ENCODE results near the gene STK32B. TPM values are rescaled to one million over a fixed set of nuclear protein-coding genes. Genes with fewer than 3 reads are reported as not detected.

Gene STK32B
- polyA plus RNA-seq, 1 of the 3 experiments (the other 2 are of a cell fraction): 0.20 TPM

DNA sequence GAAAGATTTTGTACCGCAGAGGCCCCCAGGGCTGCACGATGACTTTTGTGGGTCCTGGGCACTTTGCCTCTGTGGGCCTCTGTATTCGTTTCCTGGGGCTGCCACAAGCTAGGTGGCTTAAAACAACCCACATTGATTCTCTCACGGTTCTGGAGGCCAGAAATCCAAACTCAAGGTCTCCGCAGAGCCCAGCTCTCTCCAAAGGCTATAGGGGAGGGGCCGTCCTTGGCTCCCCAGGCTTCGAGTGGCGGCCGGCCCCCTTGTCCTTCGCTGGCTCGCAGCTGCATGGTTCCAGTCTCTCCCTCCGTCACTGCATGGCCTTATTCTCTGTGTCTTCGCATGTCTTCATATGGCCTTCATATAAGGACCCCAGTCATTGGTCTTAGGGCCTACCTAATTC is 415.8 kb downstream of the STK32B start:
- WGBS (ENCODE audit: low lambda C conversion rate): 59% methylated on average over 4 of the region's 13 CpGs
- H3K27me3 ChIP-seq (ENCODE audit: insufficient read depth): no peaks in the 10 kb centered on the region
- DNase-seq: no peak
- POLR2A ChIA-PET: no interaction called here
- no peak overlapping the region for H3K9ac ChIP-seq
- no peak overlapping the region for H3K27ac ChIP-seq (ENCODE audit: low read depth in 2 of 2, low read length in 1 of 2)
- no peak overlapping the region for H3K4me2 ChIP-seq
- H3K79me2 ChIP-seq (ENCODE audit: insufficient read depth): no peaks in the 10 kb centered on the region
- peaks cover 0 to 3% of the 10 kb centered on the region in 2 experiments; a peak in 1 of 4 replicates for H3K4me1 ChIP-seq (ENCODE audit: control insufficient read depth in 1 of 2, insufficient read depth in 2 of 2, low read depth in 1 of 2, low read length in 1 of 2)
- H3K9me3 ChIP-seq: no peaks in the 10 kb centered on the region
- H3K4me3 ChIP-seq (ENCODE audit: low read depth in 2 of 2, low read length in 1 of 2): no peak overlapping the region
- no peaks in the 10 kb centered on the region for H3F3A ChIP-seq (replicated peaks; ENCODE audit: insufficient read depth)
- no peaks in the 10 kb centered on the region for H4K20me1 ChIP-seq (ENCODE audit: insufficient read depth)
- H3K36me3 ChIP-seq (replicated peaks in 1 of 2; ENCODE audit: control insufficient read depth in 1 of 2, insufficient read depth in 2 of 2, low read length in 1 of 2): no peaks in the 10 kb centered on the region
- H3K9me2 ChIP-seq: no peaks in the 10 kb centered on the region
- CTCF ChIA-PET: no interaction called here
- no peak for TF ChIP-seq GABPA (IDR thresholded peaks at IDR 0.05; ENCODE audit: low read depth)
- TF ChIP-seq NRF1 (IDR thresholded peaks at IDR 0.05; ENCODE audit: low read depth, low read length): no peak
- no peak overlapping the region for H2AFZ ChIP-seq (ENCODE audit: low read depth)

DNA sequence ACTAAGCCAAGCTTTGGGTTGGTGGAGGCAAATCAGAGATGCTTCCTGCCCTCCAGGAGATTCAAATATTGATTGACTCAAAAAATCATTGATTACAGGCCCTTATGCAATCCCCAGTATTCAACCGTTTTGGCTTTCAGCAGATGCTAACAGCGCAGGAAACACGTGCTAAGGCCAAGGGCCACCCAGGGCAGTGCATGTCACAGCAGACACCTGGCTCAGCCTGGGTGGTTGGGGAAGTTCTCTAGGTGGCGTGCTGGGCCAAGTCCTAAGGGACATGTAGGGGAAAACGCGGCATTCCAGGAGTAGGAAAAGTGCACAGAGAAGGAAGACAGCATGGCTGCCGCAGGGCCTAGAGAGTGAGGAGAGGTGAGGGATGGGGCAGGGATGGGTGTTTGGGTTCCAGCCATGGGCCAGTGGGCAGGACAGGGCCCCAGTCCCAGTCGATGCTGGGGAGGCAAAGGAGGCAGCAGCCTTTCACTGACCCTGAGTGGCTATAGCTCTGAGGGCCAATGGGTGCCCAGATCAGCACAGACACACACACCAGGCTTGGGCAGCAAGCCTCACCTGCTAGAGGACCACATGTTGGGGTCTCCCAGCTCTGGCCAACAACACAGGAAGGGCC is 418.0 kb downstream of the STK32B start:
- 28% methylated on average over 7 of the region's 8 CpGs for WGBS (ENCODE audit: low lambda C conversion rate)
- H3K27me3 ChIP-seq (ENCODE audit: insufficient read depth): no peaks in the 10 kb centered on the region
- H3K27ac ChIP-seq (ENCODE audit: low read depth in 2 of 2, low read length in 1 of 2): no peak overlapping the region
- H3F3A ChIP-seq (replicated peaks; ENCODE audit: insufficient read depth): no peaks in the 10 kb centered on the region
- no peak for DNase-seq
- no peak overlapping the region for H3K9ac ChIP-seq
- no peak overlapping the region for H2AFZ ChIP-seq (ENCODE audit: low read depth)
- CTCF ChIA-PET: interaction anchor here (0.7 to 2.9 kb wide), 3 partner anchors 9 to 344 kb away, joined by 3 to 14 read pairs (median 3); no protein-coding TSS in a partner anchor
- H3K4me3 ChIP-seq (ENCODE audit: low read depth in 2 of 2, low read length in 1 of 2): no peak overlapping the region
- H3K4me1 ChIP-seq (ENCODE audit: control insufficient read depth in 1 of 2, insufficient read depth in 2 of 2, low read depth in 1 of 2, low read length in 1 of 2): peaks cover 0 to 4% of the 10 kb centered on the region in 2 experiments; a peak in 1 of 4 replicates
- no peaks in the 10 kb centered on the region for H3K36me3 ChIP-seq (replicated peaks in 1 of 2; ENCODE audit: control insufficient read depth in 1 of 2, insufficient read depth in 2 of 2, low read length in 1 of 2)
- H3K9me2 ChIP-seq: no peaks in the 10 kb centered on the region
- no peak for TF ChIP-seq RFX5 (IDR thresholded peaks at IDR 0.05; ENCODE audit: low read length)
- no peak for TF ChIP-seq YY1 (IDR thresholded peaks at IDR 0.05; ENCODE audit: low read depth)
- H3K79me2 ChIP-seq (ENCODE audit: insufficient read depth): no peaks in the 10 kb centered on the region
- POLR2A ChIA-PET: interaction anchor here (0.5 kb wide), 1 partner anchor 142 kb away, joined by 3 read pairs; no protein-coding TSS in a partner anchor
- no peaks in the 10 kb centered on the region for H3K9me3 ChIP-seq
- no peaks in the 10 kb centered on the region for H4K20me1 ChIP-seq (ENCODE audit: insufficient read depth)
- H3K4me2 ChIP-seq: no peak overlapping the region

DNA sequence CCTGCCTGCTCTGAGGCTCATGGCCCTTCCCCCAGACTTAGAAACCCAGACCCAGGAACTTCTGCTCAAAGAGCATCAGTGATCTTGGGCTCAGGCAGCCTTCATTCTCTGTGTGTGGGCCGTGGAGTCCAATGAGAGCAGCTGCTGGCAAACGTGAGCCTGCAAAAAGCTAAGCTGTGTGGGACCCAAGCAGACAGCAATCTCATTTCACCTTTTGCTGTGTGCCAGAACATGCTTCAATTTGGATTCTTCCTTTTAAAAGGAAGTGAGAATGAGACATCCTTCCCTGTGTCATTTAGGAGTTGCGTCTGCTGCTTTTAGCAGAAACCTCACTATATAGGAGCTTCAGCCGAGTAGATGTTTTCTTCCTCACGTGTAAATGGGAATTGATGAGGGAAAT is 418.6 kb downstream of the STK32B start:
- 40% methylated on average over 5 of the region's 5 CpGs for WGBS (ENCODE audit: low lambda C conversion rate)
- ChIA-PET CTCF (interaction anchor here (1.2 to 2.9 kb wide), 2 partner anchors 10 to 70 kb away, joined by 3 to 14 read pairs; no protein-coding TSS in a partner anchor), POLR2A (interaction anchor here (0.5 kb wide), 1 partner anchor 143 kb away, joined by 3 read pairs; no protein-coding TSS in a partner anchor)
- H4K20me1 ChIP-seq (ENCODE audit: insufficient read depth): no peaks in the 10 kb centered on the region
- H3K79me2 ChIP-seq (ENCODE audit: insufficient read depth): no peaks in the 10 kb centered on the region
- H3K27ac ChIP-seq (ENCODE audit: low read depth in 2 of 2, low read length in 1 of 2): no peak overlapping the region
- H2AFZ ChIP-seq (ENCODE audit: low read depth): no peak overlapping the region
- TF ChIP-seq CTCF (IDR thresholded peaks at IDR 0.05): no peak
- no peak for TF ChIP-seq FOXM1 (IDR thresholded peaks at IDR 0.05; ENCODE audit: low read depth)
- TF ChIP-seq NRF1 (IDR thresholded peaks at IDR 0.05; ENCODE audit: low read depth, low read length): no peak
- TF ChIP-seq GATA2 (CRISPR knock-in tag; IDR thresholded peaks at IDR 0.05): no peak
- TF ChIP-seq MEF2A (IDR thresholded peaks at IDR 0.05; ENCODE audit: borderline replicate concordance, low read depth): no peak
- no peak for TF ChIP-seq RAD21 (IDR thresholded peaks at IDR 0.05; ENCODE audit: low read length)
- TF ChIP-seq JUND (IDR thresholded peaks at IDR 0.05): no peak
- no peak for TF ChIP-seq TCF12 (IDR thresholded peaks at IDR 0.05)
- TF ChIP-seq FOSL2 (IDR thresholded peaks at IDR 0.05; ENCODE audit: borderline replicate concordance, low read depth): no peak
- no peak overlapping the region for H3K4me3 ChIP-seq (ENCODE audit: low read depth in 2 of 2, low read length in 1 of 2)
- no peak overlapping the region for H3K4me2 ChIP-seq
- H3K9me3 ChIP-seq: no peaks in the 10 kb centered on the region
- H3F3A ChIP-seq (replicated peaks; ENCODE audit: insufficient read depth): no peaks in the 10 kb centered on the region
- H3K27me3 ChIP-seq (ENCODE audit: insufficient read depth): no peaks in the 10 kb centered on the region
- H3K4me1 ChIP-seq (ENCODE audit: control insufficient read depth in 1 of 2, insufficient read depth in 2 of 2, low read depth in 1 of 2, low read length in 1 of 2): peaks cover 0 to 4% of the 10 kb centered on the region in 2 experiments; a peak in 1 of 4 replicates
- no peak for DNase-seq
- H3K36me3 ChIP-seq (replicated peaks in 1 of 2; ENCODE audit: control insufficient read depth in 1 of 2, insufficient read depth in 2 of 2, low read length in 1 of 2): no peaks in the 10 kb centered on the region
- no peaks in the 10 kb centered on the region for H3K9me2 ChIP-seq
- H3K9ac ChIP-seq: no peak overlapping the region

Measured in SK-N-SH (cell line).